HG03575 (cell line): ENCODE measurements around the gene MGST2.
"Not testable (repeated sequence)": the region's sequence is repeated elsewhere in the genome, so short reads cannot be mapped to it uniquely, and the experiment has no call there.

ENCODE experiments used
- ATAC-seq: cut with Tn5 transposase; IDR thresholded peaks from one replicate; pipeline ENCODE4 v1.9.1; 2021; ENCODE audit not compliant: unreplicated experiment, insufficient number of reproducible peaks, low FRiP score; ENCODE audit errors: extremely low read depth

Gene MGST2

DNA sequence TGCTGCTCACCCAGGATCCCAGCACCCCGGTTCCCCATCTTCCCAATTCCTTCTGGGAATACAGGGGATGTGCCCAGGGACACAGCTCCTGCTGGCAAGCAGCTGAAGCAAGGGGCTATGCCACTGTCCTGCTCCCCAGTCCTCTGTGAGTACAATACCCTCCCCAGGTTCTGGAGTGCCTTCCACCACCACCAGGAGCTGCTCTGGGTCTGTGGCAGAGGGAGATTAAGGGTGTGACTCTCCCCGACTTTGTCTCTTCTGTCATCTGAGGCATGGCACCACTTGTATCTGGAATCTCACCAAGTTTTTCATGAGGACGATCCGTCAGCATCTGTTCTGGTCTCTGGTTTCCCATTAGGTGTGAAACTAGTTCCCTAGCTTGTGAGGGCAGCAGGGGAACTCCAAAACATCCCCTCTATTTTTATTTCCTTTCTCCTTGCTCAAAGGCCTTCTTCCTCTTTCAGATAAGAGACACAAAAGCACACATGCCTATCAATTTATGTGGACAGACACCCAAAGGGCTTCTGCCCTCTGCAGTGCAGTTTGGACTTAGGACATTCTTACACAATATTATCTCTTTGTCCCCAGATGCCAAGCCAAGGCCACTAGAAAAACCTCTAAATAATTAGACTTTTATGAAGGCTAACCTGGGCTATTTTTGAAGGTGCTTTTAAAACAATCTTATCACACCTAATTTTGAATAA is 26.8 kb downstream of the MGST2 start:
- no peak for ATAC-seq

DNA sequence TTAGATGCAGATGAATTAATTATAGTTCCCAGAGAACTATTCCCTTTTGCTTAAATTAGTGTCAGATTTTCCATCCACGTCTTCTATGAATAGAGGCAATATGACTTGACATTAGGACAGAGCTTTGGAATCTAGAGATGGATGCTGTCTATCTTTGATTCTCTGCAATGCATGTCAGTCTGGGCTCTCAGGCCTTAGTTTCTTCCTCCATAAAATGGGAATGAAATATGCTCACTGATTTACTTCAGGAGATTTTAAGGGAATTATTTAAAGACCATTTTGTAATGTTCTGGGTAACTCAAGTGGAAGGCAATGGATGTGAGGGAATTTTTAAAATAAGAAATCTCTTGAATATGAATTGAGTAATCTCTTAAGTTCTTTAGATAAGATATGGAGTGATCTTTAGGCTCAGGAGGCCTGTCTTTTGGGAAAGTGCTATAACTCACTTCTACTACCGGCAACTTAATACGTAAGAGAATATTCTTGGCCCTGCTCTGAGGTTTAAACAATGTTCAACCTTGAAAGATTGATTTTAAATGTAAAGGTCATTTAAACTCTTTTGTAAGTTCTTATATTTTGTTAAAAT is 29.0 kb downstream of the MGST2 start:
- ATAC-seq: no peak

DNA sequence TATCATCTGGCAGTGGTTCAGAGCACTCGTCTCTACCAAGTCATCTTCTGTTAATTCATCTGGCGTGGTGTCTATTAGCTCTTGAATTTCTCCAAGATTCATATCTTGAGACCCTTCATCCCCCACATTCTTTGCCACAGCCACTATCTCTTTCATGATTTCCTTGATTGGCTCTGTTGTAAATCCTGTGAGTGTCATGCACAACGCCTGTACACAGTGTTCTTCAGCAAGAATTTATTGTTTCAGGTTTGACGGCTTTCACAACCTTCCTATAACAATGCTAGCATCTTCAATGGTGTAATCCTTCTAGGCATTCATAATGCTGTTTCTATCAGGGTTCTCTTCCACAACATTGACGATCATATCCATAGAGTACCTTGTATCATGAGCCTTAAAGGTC is 30.9 kb downstream of the MGST2 start:
- ATAC-seq: no peak

DNA sequence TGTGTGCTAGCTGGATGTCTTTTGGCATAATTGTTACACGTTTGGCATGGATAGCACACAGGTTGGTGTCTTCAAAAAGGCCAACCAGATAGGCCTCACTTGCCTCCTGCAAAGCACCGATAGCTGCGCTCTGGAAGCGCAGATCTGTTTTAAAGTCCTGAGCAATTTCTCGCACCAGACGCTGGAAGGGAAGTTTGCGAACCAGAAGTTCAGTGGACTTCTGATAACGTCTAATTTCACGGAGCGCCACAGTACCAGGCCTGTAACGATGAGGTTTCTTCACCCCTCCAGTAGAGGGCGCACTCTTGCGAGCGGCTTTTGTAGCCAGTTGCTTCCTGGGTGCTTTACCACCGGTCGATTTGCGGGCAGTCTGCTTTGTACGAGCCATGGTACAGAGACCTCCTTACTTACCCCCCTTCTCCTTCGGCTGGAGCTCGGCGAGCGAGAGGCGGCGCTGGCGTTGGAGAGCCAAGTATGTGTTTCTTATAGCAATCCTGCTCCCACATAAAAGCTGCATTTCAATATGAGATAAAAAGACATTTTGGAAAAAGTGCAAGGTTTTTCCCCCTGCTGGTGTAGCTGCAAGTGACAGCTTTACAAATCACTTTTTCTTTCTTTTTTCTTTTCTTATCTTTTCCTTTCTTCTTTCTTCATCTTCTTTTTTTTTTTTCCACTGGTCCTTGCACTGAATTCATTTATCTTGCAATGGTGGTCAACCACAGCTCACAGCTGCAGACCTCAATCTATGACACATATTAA is 32.7 kb downstream of the MGST2 start:
- not testable (repeated sequence) for ATAC-seq

GRCh38 chr4:139700568-139700967 is 34.9 kb downstream of the MGST2 start:
- no peak for ATAC-seq

- ATAC-seq: no peak
These were observed 39.4 kb downstream of the MGST2 start for GRCh38 chr4:139704915-139705485.

- no peak for ATAC-seq
These were observed 44.0 kb downstream of the MGST2 start for GRCh38 chr4:139709660-139710059.

DNA sequence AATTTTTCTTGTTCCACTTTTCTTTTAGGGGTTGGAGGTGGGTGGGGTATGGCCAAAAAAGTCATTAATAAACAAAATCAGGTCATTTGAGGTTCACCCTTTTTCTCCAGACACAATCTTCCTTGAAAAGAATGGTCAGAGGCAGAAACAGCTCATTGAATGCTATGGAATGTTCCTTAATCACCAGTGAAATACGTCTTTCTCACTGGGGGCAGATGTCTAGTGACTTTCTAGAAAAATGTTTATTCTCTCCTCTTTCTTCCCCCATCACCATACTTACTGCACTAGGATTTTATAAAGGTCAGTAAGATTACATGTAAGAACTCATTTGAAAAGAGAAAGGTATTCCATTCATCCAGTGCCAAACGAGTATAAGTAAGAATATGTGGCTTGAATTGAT is 44.5 kb downstream of the MGST2 start:
- ATAC-seq: no peak

- ATAC-seq: no peak
These were observed 45.8 kb downstream of the MGST2 start for GRCh38 chr4:139711461-139711860.

GRCh38 chr4:139712882-139713281 is 47.3 kb downstream of the MGST2 start:
- ATAC-seq: no peak

DNA sequence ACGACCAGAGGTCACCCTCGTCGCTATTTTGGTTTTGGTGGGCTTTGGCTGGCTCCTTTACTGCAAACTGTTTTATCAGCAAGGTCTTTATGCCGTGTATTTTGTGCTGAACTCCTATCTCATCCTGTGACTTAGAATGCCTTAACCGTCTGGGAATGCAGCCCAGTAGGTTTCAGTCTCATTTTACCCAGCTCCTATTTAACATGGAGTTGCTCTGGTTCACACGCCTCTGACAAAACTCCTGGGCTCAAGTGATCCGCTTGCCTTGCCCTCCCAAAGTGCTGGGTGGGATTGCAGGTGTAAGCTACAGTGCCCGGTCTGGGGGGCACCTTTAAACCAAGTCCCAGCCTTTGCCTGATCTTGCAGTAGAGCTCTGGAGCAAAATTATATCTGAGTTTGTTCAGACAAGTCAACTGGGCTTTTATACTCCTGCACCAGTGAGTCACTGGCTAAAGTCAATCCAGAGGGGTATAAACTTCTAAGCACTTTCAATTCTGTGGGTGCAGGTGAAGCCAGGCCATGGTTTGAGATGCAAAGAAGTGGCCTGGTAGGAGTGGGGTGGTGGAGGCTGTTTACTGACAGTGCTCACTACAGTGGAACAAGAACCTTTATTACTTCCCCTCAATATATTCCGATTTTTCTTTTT is 50.2 kb downstream of the MGST2 start:
- no peak for ATAC-seq

DNA sequence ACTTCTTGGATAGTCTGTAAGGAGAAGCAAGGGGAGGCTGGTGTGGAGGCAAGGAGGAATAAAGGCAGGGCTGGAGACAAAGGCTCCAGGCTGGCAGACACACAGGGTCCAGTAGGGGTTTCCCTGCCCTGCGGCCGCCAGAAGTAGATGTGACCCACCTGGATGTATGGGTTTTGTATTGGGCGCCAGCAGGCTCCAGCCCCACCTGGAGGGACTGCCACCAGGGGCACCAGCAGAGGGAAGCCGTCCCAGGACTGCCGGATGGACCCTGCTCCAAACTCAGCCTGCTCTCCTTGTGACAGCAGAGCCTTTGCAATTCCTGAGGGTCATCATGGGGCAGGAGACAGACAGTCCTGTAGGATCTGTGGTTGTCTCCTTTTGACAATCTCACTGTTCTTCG is 52.7 kb downstream of the MGST2 start:
- no peak for ATAC-seq

DNA sequence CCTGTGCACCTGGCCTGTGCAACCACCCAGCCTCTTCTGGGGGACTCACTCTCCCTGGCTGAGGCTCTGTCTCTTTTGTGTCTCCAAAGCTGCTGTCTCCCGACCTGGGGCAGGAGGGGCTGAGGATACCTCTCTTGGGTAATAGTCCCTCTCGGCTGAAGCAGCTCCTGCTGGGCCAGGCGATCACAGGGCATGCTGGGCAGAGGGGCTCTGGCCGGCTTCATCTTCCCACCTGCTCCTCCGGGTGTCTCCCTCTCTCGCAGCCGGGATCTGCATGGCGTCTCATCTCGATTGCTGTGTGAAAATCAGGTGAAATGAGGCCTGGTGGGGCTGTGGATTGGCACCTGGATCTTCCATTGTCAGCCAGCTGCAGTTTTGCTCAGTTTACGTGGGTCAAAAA is 53.2 kb downstream of the MGST2 start:
- ATAC-seq: no peak

DNA sequence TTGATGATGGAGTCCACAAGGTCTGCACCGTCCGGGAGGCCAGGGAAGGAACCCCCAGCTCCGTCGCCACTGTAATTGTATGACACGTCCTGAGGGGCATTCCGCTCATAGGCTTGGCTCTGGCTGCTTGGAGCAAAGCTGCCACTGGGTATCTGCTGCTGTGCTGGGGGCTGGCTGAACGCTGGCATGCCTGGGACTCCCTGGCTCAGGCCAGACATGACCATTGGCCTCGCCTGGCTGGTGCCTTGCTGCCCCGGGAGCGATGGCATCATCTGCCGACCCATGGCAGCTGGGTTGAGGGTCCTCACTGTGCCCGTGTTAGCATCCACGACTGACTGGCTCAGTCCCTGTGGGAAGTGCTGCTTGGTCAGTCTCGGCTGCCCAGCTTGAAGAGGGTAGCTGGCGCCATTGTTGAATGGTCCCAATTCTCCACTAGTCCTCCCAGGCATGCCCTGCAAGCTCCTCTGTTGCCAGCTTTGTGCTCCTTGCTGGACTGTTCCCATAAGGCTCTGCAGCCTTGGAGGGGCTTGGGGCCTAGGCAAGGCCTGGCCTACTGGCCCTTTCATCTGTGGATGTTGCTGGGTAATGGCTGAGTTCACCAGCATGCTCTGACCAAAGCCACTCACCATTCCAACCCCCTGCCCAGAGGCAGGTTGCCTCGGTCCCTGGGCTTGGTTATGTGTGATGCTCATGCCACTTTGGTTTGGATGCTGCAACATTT is 53.9 kb downstream of the MGST2 start:
- ATAC-seq: no peak

DNA sequence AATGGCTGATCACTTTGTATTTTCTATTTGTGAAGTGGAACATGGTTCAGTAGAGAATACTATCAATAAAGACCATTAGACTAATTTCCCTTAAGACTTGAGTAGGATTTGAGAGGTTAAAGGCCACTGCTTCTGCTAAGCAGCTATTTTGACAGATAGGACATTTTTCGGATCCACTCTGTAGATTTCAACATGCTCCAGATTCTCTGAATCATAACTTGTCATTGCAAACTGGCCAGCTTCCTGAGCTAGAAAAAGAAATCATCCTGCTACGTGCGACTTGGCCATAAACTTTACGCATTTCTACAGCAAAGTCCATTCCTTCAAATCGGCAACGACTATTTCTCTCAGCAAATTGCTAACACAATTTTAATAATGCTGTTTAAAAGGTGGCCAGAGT is 55.2 kb downstream of the MGST2 start:
- no peak for ATAC-seq

DNA sequence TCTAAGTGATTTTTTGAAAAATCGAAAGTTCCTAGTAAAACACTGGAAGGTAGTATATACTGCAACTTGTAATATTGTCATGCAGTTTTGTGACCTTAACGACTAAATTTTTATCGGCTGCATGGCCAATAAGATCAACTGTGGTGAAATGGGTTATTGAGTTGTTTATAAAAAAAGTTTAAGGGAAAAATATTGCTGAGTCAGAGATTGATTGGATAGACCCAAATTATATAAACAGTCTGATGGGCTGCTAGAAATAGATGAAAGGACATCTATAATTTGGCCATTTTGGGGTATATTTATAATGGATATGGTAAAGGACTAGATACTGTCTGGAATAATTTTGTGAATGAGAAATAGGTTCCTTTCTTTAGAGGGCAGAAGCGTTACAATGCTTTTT is 56.2 kb downstream of the MGST2 start:
- ATAC-seq: no peak

DNA sequence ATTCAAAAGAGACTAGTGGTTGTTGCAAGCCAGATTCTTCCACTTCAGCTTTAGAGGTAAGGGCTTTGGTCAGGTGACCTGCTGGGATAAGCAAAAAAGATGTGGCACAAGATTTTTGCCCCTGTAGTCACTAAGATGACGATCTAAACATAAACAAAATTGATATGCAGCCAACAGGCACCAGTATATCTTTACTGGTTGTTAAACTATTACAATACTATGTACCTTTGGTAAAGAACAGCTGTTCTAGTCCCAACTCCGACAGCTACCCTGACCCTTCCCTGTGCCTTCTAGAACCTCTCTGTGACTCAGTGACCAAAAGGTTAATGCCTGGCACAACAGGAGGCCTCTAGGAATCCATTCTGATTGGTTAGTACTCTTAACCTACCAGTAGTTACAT is 59.6 kb downstream of the MGST2 start:
- no peak for ATAC-seq

- ATAC-seq: no peak
These were observed 61.0 kb downstream of the MGST2 start for GRCh38 chr4:139726615-139727014.

GRCh38 chr4:139728146-139728545 is 62.5 kb downstream of the MGST2 start:
- no peak for ATAC-seq
